ENCODE results near the gene MND1.

DNA sequence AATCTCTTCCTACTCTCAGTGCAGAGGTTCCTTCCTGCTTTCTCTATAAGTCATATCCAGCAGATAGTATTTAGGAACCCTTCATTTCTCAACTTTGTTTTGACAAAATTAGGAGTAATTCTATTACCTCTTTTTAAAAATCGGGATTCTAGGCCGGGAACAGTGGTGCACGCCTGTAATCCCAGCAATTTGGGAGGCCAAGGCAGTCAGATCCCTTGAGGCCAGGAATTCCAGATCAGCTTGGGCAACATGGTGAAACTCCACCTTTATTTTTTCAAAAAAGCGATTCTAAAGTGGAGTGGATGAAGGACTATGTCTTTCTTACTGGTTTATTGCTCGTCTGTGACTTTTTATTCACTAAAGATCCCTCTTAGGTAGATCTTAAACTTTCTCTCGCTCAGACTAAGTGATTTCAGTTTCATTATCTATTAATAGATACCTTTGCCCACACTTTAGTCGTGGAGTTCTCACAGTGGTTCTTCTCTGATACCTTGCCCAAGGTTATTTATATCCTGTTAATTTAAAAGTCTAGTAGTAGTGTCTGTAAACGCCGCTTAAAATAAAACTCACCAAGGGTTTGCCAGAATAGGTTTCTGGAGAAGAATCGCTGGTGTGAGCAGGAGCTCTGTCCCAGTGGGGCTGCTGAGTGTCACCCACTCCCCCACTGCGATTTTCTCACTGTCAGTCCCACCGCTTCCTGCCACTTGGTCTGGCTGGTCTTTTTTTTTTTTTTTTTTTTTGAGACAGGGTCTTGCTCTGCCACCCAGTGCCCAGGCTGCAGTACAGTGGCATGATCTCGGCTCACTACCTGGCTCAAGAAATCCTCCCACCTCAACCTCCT lies 94.6 kb downstream of the MND1 start:
- TF ChIP-seq CTCF (IDR thresholded peaks at IDR 0.05) (no peak), POLR2A (IDR thresholded peaks at IDR 0.05) (no peak)

Data from esophagus squamous epithelium (tissue), 4 donors.